Nephron progenitor cell (in vitro differentiated cells): ENCODE data around the gene IL1RL2.

Experiments
- DNase-seq: peaks from one replicate; pipeline ENCODE4 v3.0.0; 2021
- H3K27ac Mint-ChIP-seq: 2 replicates; pipeline ENCODE4 v1.8.0; 2021; ENCODE audit warnings: mild to moderate bottlenecking, moderate library complexity, mixed read lengths
- H3K27me3 Mint-ChIP-seq: 2 replicates; pipeline ENCODE4 v1.8.0; 2021; ENCODE audit warnings: mild to moderate bottlenecking, low read depth, mixed read lengths; ENCODE audit not compliant: poor library complexity
- H3K36me3 Mint-ChIP-seq: 2 replicates; pipeline ENCODE4 v1.8.0; 2021; ENCODE audit warnings: low read depth, mixed read lengths
- H3K4me1 Mint-ChIP-seq: 2 replicates; pipeline ENCODE4 v1.8.0; 2021; ENCODE audit warnings: mixed read lengths
- H3K4me3 Mint-ChIP-seq: 2 replicates; pipeline ENCODE4 v1.8.0; 2021; ENCODE audit warnings: mild to moderate bottlenecking, moderate library complexity, mixed read lengths
- H3K9me3 Mint-ChIP-seq: 2 replicates; pipeline ENCODE4 v1.8.0; 2021; ENCODE audit warnings: mild to moderate bottlenecking, moderate library complexity, mixed read lengths
- CTCF ChIP-seq: fragments of 200-600 bp; sonication (generic); IDR thresholded peaks from 2 replicates; pipeline ENCODE4 v1.5.0; 2021; ENCODE audit warnings: antibody characterized with exemption

IL1RL2 gene

GRCh38 chr2:102238039-102238756 is 51.4 kb downstream of the IL1RL2 start:
- no peak overlapping the region for H3K4me3 Mint-ChIP-seq
- H3K27me3 Mint-ChIP-seq: peaks cover 14% of the 10 kb centered on the region
- no peak overlapping the region for H3K27ac Mint-ChIP-seq
- H3K9me3 Mint-ChIP-seq: no peaks in the 10 kb centered on the region
- TF ChIP-seq CTCF: no peak
- peaks cover 31% of the 10 kb centered on the region for H3K4me1 Mint-ChIP-seq
- H3K36me3 Mint-ChIP-seq: no peaks in the 10 kb centered on the region
- no peak for DNase-seq

DNA sequence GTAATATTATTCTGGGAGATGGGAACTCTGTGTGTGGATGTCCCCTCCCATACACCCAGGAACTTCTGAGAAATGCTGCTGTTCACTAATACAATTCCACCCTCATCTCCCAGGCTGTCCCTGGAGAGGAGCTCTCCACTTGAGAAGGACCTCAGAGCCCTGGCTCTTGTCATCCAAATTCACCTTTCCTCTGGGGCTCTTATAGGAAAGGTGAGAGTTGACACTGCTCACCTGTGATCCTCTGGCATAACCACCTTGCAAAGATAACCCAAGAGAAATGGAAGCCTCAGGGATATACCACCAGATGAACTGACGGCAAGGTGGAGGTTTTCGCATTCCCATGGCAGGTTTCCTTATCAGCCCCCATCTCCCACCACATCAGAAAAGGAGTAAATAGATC is 52.0 kb downstream of the IL1RL2 start:
- Mint-ChIP-seq H3K9me3 (no peaks in the 10 kb centered on the region), H3K4me3 (no peak overlapping the region), H3K27me3 (peaks cover 15% of the 10 kb centered on the region), H3K36me3 (no peaks in the 10 kb centered on the region), H3K4me1 (peaks cover 31% of the 10 kb centered on the region), H3K27ac (no peak overlapping the region)
- TF ChIP-seq CTCF: no peak
- DNase-seq: no peak

GRCh38 chr2:102239344-102239743 is 52.5 kb downstream of the IL1RL2 start:
- TF ChIP-seq CTCF: no peak
- no peak overlapping the region for H3K27ac Mint-ChIP-seq
- peaks cover 31% of the 10 kb centered on the region for H3K4me1 Mint-ChIP-seq

GRCh38 chr2:102240640-102241370 is 54.0 kb downstream of the IL1RL2 start:
- Mint-ChIP-seq H3K27me3 (peaks cover 17% of the 10 kb centered on the region), H3K27ac (no peak overlapping the region), H3K4me3 (no peak overlapping the region), H3K9me3 (no peaks in the 10 kb centered on the region), H3K36me3 (no peaks in the 10 kb centered on the region), H3K4me1 (peaks cover 22% of the 10 kb centered on the region)
- DNase-seq: peak; percentile 91
- peak; percentile 99 for TF ChIP-seq CTCF

More at GRCh38 chr2:102239344-102239743, 52.5 kb downstream of the IL1RL2 start:
- Mint-ChIP-seq H3K27me3 (peaks cover 15% of the 10 kb centered on the region), H3K4me3 (no peak overlapping the region), H3K9me3 (no peaks in the 10 kb centered on the region), H3K36me3 (no peaks in the 10 kb centered on the region)
- DNase-seq: no peak

DNA sequence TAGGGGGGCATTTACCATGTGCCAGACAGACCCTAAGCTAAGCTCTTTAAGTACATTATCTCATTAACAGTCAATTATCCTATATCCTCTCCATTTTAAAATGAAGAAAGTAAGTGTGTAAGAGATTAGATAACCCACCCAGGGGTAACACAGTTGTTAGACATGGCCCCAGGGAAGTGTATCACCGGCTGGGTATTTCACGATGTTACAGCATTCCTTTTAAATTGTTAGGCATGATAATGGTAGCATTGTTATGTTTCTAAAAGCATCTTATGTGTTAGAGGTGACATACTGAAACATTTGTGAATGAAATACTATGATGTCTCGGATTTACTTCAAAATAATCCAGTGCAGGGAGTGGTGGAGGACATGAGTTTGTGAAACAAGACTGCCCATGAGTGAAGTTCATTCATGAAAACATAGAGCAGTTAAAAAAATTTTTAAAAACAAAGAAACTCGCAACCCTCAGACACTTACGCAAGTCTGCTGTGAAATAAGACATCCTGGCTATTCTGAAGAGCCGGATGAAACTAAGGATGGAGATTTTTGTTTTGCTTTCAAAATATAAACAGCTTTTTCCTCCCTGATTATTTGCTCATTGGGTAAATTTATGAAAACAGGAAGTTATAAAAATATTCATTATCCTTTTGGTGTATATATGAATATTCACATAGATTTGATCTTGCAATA is 54.9 kb downstream of the IL1RL2 start:
- Mint-ChIP-seq H3K9me3 (no peaks in the 10 kb centered on the region), H3K4me3 (no peak overlapping the region), H3K27ac (no peak overlapping the region), H3K27me3 (peaks cover 15% of the 10 kb centered on the region), H3K36me3 (no peaks in the 10 kb centered on the region), H3K4me1 (peaks cover 14% of the 10 kb centered on the region)
- DNase-seq: no peak
- no peak for TF ChIP-seq CTCF
